ENCODE measurements around the gene SERPINB4.

DNA sequence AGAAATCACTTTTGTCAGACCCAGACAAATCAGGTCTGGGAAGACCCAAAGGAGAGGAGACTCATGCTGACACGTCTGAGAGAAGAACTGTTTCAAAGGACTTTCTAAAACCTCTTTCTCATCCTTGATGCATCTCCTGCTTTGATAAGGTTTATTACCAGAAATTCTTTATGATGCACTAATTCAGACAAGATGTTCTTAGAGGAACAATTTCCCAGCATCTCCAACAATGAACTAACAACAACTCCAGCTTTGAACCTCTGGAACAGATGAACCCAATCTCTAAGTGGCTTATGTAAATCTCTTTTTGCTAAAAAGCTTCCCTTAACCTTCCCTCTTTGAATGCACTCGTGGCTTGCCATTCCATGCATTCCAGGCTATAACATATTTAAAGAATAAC is 42.8 kb upstream of the SERPINB4 start:
- no peak for TF ChIP-seq EZH2 (IDR thresholded peaks at IDR 0.05; ENCODE audit: borderline replicate concordance)
- no peak for TF ChIP-seq EZH2phosphoT487 (IDR thresholded peaks at IDR 0.05; ENCODE audit: low read depth, severe bottlenecking, unreplicated experiment)
- TF ChIP-seq, protein P1, sequence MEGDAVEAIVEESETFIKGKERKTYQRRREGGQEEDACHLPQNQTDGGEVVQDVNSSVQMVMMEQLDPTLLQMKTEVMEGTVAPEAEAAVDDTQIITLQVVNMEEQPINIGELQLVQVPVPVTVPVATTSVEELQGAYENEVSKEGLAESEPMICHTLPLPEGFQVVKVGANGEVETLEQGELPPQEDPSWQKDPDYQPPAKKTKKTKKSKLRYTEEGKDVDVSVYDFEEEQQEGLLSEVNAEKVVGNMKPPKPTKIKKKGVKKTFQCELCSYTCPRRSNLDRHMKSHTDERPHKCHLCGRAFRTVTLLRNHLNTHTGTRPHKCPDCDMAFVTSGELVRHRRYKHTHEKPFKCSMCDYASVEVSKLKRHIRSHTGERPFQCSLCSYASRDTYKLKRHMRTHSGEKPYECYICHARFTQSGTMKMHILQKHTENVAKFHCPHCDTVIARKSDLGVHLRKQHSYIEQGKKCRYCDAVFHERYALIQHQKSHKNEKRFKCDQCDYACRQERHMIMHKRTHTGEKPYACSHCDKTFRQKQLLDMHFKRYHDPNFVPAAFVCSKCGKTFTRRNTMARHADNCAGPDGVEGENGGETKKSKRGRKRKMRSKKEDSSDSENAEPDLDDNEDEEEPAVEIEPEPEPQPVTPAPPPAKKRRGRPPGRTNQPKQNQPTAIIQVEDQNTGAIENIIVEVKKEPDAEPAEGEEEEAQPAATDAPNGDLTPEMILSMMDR (IDR thresholded peaks at IDR 0.05; ENCODE audit: poor library complexity) = no peak
